GM12875 (cell line): ENCODE data around the gene CIITA.
A peak's percentile ranks its signal among the peaks of the same experiment; 100 is the strongest.
"Not testable (repeated sequence)": the region's sequence is repeated elsewhere in the genome, so short reads cannot be mapped to it uniquely, and the experiment has no call there.

Source experiments
- H3K4me3 ChIP-seq: one replicate; pipeline ENCODE4 v1.5.1; 2011; ENCODE audit warnings: low read depth, low read length, control low read depth
- TF ChIP-seq, protein P1 (sequence below): IDR thresholded peaks from 2 replicates; pipeline ENCODE4 v1.5.1; 2011; ENCODE audit warnings: low read depth, mild to moderate bottlenecking, control low read depth, inconsistent platforms, low read length, moderate library complexity, borderline replicate concordance; ENCODE audit not compliant: insufficient read depth

Gene CIITA, protein sequence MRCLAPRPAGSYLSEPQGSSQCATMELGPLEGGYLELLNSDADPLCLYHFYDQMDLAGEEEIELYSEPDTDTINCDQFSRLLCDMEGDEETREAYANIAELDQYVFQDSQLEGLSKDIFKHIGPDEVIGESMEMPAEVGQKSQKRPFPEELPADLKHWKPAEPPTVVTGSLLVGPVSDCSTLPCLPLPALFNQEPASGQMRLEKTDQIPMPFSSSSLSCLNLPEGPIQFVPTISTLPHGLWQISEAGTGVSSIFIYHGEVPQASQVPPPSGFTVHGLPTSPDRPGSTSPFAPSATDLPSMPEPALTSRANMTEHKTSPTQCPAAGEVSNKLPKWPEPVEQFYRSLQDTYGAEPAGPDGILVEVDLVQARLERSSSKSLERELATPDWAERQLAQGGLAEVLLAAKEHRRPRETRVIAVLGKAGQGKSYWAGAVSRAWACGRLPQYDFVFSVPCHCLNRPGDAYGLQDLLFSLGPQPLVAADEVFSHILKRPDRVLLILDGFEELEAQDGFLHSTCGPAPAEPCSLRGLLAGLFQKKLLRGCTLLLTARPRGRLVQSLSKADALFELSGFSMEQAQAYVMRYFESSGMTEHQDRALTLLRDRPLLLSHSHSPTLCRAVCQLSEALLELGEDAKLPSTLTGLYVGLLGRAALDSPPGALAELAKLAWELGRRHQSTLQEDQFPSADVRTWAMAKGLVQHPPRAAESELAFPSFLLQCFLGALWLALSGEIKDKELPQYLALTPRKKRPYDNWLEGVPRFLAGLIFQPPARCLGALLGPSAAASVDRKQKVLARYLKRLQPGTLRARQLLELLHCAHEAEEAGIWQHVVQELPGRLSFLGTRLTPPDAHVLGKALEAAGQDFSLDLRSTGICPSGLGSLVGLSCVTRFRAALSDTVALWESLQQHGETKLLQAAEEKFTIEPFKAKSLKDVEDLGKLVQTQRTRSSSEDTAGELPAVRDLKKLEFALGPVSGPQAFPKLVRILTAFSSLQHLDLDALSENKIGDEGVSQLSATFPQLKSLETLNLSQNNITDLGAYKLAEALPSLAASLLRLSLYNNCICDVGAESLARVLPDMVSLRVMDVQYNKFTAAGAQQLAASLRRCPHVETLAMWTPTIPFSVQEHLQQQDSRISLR

DNA sequence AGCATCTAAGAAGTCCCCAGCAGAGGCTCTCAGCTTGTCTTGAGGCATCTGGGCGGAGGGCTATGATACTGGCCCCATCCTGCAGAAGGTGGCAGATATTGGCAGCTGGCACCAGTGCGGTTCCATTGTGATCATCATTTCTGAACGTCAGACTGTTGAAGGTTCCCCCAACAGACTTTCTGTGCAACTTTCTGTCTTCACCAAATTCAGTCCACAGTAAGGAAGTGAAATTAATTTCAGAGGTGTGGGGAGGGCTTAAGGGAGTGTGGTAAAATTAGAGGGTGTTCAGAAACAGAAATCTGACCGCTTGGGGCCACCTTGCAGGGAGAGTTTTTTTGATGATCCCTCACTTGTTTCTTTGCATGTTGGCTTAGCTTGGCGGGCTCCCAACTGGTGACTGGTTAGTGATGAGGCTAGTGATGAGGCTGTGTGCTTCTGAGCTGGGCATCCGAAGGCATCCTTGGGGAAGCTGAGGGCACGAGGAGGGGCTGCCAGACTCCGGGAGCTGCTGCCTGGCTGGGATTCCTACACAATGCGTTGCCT lies at the start of gene CIITA:
CIITA (plus strand) TSS at position 404 of the 543 bp plus-strand sequence; CDS start at position 533, 129 bp downstream.
- TF ChIP-seq, protein P1, sequence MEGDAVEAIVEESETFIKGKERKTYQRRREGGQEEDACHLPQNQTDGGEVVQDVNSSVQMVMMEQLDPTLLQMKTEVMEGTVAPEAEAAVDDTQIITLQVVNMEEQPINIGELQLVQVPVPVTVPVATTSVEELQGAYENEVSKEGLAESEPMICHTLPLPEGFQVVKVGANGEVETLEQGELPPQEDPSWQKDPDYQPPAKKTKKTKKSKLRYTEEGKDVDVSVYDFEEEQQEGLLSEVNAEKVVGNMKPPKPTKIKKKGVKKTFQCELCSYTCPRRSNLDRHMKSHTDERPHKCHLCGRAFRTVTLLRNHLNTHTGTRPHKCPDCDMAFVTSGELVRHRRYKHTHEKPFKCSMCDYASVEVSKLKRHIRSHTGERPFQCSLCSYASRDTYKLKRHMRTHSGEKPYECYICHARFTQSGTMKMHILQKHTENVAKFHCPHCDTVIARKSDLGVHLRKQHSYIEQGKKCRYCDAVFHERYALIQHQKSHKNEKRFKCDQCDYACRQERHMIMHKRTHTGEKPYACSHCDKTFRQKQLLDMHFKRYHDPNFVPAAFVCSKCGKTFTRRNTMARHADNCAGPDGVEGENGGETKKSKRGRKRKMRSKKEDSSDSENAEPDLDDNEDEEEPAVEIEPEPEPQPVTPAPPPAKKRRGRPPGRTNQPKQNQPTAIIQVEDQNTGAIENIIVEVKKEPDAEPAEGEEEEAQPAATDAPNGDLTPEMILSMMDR, result no peak
- peak within 1 kb of the TSS; percentile 84 for H3K4me3 ChIP-seq

DNA sequence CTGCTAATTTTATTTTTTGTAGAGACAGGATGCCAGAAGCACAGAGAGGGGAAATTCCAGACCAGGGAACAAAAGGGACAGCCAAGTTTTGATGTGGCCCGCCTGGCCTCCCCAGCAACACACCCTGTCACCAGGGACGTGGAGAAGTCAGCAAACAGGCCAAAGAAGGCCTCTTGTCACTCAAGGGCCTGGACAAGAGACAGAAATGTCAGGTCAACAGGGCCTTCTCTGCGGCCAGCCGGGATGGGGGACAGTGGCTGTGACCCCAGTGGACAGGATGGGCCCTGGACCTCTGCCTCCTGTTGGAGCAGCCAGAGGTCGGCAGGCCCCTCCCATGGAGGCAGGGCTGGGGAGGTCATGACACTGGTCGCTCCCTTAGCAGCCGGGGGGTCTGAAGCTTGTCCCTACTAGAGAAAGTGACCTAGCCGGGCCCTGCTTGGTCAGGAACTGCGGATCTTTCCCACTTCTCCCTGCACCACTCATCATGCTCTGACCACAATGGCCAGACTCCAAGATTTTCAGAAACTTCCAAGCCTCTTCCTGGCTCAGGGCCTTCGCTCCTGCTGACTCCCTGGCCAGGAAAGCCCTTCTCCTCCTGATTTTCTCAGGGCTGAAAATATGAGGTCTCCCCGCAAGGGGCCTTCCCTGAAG lies 49.2 kb upstream of the CIITA start:
- TF ChIP-seq, protein P1, result no peak
- no peak overlapping the region for H3K4me3 ChIP-seq

DNA sequence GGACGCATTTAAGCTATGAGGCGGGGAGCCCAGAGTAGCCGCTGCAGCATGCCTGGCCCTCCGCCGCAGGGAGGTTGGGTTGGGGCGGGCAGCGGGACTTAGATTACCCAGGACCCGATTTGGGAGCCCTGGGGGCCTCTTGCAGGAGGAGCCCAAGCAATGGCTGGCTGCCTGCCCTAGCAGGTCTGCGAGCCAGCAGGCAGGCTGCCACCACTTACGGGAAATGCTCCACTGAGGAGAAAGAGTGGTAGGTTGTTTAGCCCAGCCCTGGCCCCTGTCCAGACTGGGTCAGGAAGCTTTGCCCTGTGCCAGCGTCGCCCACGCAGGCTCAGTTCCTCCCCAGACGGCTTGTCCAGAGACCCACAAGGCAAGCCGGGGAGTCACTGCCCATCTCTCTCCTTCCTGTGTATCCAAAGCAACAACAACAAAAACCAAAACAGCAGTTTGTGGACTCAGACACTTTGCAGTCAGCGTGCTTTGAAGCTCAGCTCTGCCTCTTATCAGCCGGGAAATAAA lies 48.1 kb upstream of the CIITA start:
- no peak overlapping the region for H3K4me3 ChIP-seq
- TF ChIP-seq, protein P1, result no peak

DNA sequence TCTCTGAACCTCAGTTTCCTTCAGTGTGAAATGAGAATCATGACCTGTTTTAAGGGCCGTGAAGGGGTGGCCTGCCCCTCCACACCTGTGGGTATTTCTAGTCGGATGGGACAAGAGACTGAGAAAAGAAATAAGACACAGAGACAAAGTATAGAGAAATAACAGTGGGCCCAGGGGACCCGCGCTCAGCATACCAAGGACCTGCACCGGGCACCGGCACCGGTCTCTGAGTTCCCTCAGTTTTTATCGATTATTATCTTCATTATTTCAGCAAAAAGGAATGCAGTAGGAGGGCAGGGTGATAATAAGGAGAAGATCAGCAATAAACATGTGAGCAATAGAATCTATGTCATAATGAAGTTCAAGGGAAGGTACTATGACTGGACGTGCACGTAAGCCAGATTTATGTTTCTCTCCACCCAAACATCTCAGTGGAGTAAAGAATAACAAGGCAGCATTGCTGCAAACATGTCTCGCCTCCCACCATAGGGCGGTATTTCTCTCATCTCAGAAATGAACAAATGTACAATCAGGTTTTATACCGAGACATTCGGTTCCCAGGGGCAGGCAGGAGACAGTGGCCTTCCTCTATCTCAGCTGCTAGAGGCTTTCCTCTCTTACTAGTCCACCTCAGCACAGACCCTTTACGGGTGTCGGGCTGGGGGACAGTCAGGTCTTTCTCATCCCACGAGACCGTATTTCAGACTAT lies 47.5 kb upstream of the CIITA start:
- H3K4me3 ChIP-seq, result not testable (repeated sequence)

DNA sequence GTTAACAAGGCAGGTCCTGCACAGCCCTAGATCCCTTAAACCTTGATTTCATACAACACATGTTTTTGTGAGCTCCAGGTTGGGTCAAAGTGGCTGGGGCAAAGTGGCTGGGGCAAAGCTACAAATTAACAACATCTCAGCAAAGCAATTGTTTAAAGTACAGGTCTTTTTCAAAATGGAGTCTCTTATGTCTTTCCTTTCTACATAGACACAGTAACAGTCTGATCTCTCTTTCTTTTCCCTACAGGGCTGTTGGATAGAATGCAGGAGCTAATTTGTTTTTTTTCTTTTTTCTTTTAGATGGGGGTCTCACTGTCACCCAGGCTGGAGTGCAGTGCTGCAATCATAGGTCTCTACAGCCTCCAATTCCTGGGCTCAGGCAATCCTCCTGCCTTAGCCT lies 46.8 kb upstream of the CIITA start:
- not testable (repeated sequence) for H3K4me3 ChIP-seq

DNA sequence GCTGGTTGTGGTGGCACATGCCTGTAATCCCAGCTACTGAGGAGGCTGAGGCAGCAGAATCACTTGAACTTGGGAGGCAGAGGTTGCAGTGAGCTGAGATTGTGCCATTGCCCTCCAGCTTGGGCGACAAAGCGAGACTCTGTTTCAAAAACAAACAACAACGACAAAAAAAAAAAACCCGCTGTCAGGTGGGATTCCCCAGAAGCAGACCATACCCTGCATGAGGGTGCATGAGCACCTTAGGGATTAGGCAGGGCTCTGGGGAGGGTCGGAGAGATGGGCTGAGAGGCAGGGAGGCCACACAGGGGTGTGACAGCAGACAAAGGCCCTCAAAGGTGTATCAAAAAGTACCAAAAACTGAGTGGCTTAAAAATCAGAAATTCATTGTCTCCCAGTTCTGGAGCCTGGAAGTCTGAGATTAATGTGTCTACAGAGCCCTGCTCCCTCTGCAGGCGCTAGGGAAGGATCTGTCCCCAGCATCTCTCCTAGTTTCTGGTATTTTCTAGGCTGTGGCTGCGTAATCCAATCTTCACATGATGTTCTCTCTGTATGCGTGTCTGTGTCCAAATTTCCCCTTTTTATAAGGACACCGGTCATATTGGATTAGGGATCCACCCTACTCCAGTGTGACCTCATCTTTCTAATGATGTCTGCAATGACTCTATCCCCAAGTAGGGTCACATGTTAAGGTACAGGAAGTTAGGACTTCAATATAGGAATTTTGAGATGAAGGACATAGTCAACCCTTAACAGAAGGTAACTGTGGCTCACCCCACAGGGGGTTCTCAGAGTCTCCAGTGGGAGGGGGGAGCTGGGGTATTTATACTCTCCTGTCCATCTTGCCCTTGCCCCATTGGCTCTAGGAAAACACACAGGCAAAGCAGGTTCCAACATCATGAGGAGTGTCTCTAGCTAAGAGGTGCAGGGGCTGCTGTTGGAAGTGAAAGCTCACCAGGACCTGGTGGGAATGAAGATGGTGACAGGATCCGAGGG lies 44.8 kb upstream of the CIITA start:
- H3K4me3 ChIP-seq, result no peak overlapping the region
- TF ChIP-seq, protein P1, result no peak
